OCI-LY1 (cell line): ENCODE measurements around the gene MAD2L1BP.

Source experiments
- EZH2 ChIP-seq: fragments of 200-600 bp; sonication (generic), shearing (Covaris generic); IDR thresholded peaks from 2 replicates; pipeline ENCODE4 v1.8.0; 2017; ENCODE audit warnings: borderline replicate concordance, mixed run types, mild to moderate bottlenecking, antibody characterized with exemption, low read length, moderate library complexity, mixed read lengths
- TF ChIP-seq, protein P1 (sequence below): fragments of 200-600 bp; sonication (generic), shearing (Covaris generic); IDR thresholded peaks from 2 replicates; pipeline ENCODE4 v1.5.1; 2017; ENCODE audit warnings: mild to moderate bottlenecking, antibody characterized with exemption, low read length, moderate library complexity, mixed read lengths

DNA sequence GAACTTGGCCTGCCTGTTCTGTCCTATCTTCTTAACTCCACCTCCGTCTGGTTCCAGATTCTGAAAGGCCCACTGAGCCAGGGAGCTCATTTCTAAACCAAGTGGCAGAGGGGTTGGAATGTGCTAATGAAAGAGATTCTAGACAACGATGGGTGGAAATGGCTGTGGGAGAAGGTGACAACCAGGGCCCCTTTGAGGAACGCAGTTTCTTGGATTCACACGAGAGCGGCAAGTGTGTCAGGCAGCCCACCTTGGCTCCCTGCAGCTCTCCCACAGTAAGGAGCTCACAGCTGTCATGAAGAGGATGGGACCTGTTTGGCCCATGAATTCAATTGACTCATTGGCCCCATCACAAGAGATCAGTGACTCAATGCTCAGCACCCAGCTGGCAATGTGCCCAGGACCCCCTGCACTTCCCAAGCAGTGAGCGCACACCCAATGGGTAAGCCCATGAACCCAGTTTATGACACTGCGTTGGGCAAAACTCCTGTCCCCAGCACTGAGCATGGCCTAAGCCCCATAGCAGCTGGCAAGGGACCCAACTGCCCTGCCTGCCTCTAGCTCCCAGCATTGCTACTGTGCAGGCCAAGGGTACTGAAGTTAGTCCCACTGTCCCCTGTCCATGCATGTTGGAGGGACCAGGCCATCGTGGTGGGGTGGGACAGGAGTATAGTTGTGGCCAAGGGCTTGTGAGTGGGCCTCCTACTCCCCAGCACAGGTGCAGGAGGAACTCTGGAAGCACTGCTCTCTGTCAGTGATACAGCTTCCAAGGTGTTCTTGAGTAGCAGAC, 35.6 kb downstream of the MAD2L1BP start:
- TF ChIP-seq, protein P1, sequence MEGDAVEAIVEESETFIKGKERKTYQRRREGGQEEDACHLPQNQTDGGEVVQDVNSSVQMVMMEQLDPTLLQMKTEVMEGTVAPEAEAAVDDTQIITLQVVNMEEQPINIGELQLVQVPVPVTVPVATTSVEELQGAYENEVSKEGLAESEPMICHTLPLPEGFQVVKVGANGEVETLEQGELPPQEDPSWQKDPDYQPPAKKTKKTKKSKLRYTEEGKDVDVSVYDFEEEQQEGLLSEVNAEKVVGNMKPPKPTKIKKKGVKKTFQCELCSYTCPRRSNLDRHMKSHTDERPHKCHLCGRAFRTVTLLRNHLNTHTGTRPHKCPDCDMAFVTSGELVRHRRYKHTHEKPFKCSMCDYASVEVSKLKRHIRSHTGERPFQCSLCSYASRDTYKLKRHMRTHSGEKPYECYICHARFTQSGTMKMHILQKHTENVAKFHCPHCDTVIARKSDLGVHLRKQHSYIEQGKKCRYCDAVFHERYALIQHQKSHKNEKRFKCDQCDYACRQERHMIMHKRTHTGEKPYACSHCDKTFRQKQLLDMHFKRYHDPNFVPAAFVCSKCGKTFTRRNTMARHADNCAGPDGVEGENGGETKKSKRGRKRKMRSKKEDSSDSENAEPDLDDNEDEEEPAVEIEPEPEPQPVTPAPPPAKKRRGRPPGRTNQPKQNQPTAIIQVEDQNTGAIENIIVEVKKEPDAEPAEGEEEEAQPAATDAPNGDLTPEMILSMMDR: no peak
- no peak for TF ChIP-seq EZH2
